GM19193 (cell line): ENCODE measurements around the gene GRXCR2.

Source experiments
- POLR2A ChIP-seq: IDR thresholded peaks from 4 replicates; pipeline ENCODE4 v1.6.1; 2011; ENCODE audit not compliant: insufficient read depth, insufficient read length; ENCODE audit errors: extremely low read depth

Gene GRXCR2, protein sequence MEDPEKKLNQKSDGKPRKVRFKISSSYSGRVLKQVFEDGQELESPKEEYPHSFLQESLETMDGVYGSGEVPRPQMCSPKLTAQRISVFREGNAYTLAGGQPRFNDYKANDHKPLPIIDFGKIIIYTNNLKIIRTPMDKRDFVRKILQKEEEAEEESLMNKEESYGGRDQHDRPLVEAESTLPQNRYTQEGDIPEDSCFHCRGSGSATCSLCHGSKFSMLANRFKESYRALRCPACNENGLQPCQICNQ

DNA sequence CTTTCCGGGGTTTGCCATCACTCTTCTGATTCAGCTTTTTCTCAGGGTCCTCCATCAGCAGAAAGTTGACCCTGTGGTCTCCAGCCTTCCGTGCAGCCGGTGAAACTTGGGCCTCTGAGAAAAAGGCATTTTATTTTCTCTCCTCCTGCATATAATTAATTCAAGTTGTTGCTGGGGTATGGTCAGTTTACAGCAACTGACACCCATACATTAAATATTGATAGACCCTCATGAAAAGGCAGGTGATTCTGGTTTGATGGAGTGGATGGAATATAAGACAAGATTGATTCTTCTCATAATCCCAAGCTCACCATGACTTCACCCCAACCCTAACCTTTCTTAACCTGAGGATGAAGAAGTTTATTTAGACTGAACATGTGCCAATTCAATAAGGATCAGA is at the start of gene GRXCR2:
GRXCR2 (minus strand) TSS at position 101 of the 400 bp plus-strand sequence; CDS start at position 55, 46 bp downstream.
- TF ChIP-seq POLR2A = no peak

DNA sequence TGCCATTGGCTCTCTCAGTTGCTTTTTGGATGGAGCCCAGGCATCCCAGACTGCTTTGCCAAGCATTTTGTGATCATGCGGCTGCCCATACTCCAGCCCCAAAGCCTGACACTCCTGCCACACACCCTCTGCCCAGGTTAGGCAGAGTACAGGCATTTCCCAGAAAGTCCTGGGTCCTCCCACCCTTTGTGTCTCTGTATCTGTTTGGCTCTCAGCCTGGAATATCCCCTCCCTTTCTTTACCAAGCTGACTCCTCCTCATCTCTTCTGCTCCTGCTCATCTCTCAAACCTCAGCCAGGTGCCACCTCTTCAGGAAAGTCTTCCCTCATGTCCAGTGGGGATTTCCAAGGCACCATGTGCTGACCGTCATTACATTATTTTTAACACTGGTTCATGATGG is 49.2 kb upstream of the GRXCR2 start:
- TF ChIP-seq POLR2A = no peak

DNA sequence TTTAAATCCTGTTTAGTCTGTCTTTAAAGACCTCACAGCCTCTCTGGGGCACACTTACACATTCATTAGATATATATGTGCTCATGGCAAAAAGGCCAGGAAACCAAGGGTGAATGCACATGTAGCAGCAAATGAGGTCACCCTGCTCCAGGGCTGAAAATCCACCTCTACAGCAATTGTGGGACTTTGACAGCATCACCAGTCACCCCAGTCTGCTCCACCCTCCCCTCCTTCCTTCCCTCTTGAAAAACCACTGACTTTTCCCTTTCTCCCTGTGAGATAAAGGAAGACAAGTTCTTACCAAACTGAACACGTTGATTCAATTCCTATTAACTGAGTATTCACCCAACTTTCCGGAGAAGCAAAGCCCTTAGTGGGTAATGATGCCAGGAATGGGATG is 48.4 kb upstream of the GRXCR2 start:
- TF ChIP-seq POLR2A = no peak

DNA sequence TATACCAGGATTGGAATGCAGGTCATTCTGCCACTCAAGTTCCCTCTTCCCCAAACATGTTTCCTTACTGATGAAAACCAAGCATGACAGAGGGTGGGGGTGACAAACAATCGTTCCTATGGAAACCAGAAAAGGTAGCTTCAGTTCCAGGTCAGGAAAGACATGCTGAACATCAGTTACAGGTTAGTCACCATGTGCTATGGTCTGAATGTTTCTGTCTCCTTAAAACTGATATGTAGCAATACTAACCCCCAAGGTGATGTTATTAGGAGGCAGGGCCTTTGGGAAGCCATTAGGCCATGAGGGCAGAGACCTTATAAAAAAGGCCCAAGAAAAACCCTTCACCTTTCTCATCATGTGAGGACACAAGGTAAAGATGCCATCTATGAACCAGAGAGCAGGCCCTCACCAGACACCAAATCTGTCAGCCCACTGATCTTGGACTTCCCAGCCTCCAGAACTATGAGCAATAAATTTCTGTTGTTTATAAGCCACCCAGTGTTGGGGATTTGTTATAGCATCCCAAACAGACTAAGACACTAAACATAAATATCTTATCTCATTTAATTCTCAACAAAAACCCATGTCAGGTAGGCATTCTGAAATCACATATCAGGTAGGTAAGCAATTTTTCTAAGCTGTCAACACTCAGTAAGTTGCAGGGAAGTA is 47.9 kb upstream of the GRXCR2 start:
- TF ChIP-seq POLR2A = no peak

DNA sequence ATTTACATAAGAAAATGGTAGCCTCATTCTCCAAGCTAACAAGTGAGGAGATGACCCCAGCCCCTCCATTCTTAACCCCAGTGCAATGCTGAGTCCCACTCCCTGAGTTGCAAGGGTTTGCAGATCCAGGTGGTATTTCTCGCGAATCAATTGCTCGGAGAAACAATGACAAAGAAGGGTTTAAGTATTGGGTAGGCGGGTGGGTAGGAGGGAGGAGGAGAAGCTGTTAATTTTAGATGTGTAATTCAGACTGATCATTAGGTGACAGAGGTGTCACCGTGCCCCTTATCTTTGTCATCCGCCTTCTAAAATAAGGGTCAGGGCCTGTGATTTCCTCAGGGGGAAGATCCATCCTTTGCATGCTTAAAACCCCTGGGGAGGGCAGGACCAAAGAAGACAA is 46.6 kb upstream of the GRXCR2 start:
- TF ChIP-seq POLR2A = no peak

DNA sequence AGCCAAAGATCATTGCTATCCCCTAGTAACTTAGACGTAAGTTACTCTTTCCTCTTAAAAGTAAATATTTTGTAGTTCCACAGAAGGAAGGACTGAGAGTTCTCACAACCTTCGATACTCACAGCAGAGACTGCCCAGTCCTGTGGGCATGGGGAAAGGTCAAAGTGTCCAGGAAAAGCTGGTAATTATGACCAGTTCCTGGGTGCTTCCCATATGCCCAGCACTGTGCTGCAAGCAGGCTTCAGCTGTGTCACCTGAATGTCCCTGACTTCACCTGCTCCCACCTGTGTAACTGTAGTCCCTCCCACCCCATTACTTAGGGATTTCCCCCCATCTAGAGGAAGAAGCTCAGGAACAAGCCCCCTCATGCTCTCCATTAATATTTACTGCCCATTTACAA is 45.6 kb upstream of the GRXCR2 start:
- TF ChIP-seq POLR2A = no peak

DNA sequence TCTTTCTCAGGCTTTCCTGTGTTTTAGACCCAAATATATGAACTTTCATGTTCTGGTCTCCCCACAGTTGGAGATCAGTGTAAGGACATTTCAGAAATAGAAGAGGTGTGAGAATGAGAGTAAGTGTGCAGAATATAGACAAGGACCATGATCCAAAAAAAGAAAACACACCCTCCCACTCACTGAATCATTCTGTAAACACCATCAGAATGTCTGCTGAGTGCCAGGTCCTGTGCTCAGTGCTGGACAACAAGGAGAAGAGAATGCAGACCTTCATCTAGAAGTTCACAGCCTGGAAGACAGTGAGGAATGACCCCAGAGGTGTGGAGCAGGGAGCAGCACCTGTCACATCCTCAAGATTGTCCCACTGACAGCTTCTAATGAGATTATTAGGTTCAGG is 44.5 kb upstream of the GRXCR2 start:
- TF ChIP-seq POLR2A = no peak

DNA sequence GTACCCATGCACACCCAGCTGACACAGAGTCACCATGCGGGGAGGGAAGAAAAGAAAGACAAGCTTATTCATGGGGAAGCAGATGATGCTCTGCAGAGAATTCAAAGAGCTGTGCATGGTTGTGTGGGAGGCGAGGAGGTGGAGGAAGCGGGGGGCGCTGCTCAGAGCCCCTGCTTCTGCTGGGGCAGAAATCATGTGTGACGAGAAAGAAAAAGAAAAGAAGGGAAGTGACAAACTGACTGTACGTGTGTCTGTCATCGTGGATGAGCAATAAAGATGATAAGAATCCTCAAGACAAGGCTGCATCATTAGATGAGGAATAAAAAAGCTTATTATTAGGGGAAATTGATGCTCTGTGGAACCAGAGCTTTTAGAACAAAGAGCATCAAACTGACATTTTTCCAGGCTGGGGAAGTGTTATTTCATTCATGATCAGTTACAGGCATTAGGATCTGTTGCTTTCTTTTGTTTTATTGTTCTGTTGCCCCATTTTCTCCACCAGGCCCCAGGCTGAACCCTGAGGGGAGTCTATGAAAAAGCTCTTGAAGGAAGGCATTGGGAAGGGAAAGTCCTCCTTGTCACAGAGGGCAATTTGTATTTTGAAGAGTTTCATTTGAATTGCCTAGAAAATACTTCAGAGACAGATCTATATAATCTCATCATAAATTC is 43.3 kb upstream of the GRXCR2 start:
- TF ChIP-seq POLR2A = no peak

DNA sequence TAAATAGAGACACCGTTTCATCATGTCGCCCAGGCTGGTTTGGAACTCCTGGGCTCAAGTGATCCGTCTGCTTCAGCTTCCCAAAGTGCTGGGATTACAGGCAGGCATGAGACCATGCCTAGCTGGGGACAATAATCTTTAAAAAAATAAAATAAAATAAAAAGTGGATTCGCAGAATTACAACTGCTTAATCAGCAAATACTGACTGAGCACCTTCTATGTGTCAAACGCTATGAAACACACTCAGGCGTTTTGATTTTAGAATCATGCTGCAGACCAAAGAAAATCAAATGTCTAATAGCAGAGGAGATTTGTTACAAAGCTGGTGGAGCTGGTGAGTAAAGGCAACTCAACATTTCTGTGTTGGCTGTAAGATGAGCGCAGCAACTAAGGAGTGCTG is 40.9 kb upstream of the GRXCR2 start:
- TF ChIP-seq POLR2A = no peak

DNA sequence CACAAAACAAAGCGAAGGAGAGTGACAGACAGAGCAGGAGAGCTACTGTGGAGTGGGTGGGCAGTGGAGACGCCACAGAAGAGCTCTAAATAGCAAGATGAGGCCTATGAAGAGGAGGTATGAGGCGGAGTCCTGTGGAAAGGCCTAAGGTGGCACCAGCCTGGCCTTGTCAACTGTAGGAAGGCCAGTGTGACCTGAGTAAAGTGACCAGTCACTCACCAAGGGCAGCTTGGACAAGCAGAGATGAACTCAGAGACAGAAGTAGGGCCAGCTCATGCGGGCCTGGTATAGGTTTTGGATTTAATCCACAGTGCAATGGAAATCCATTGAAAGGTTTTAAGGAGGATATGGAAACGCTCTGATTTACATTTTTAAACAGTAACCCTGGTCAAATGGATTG is 39.8 kb upstream of the GRXCR2 start:
- no peak for TF ChIP-seq POLR2A

DNA sequence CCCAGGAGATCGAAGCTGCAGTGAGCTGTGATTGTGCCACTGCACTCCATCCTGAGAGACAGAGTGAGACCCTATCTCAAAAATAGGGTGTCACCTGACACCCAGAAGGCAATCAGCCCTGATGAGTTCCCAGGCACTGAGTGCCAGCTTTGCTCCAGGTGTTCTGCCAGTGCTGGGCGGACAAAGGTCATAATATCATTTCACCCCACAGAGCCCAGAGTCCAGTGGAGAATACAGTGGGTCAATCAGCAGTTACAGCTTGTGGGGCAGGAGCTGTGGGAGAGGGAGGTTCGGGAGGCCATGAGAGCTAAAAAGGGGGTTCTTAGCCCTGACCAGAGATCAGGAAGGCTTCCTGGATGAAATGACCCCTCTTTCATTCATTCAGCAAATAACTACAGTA is 39.2 kb upstream of the GRXCR2 start:
- no peak for TF ChIP-seq POLR2A

DNA sequence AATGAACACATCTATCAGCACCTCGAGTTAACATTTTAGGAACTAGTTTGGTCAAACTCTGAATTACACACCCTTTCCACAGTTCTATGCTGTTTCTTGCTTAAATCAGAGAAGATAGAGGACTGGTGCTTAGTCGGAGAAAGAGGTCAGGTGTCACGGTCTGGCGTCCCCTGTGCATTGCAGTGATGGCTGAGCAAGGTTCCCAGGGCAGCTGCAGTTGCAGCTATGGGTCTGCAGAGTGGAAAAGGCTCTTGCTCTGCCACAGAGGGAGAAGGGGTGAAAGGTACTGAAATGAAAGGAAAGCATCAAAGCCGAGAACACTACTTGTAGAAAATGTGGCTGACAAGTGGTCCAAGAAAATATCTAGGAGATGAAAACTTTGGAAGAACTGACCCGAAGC is 38.4 kb upstream of the GRXCR2 start:
- TF ChIP-seq POLR2A = no peak

DNA sequence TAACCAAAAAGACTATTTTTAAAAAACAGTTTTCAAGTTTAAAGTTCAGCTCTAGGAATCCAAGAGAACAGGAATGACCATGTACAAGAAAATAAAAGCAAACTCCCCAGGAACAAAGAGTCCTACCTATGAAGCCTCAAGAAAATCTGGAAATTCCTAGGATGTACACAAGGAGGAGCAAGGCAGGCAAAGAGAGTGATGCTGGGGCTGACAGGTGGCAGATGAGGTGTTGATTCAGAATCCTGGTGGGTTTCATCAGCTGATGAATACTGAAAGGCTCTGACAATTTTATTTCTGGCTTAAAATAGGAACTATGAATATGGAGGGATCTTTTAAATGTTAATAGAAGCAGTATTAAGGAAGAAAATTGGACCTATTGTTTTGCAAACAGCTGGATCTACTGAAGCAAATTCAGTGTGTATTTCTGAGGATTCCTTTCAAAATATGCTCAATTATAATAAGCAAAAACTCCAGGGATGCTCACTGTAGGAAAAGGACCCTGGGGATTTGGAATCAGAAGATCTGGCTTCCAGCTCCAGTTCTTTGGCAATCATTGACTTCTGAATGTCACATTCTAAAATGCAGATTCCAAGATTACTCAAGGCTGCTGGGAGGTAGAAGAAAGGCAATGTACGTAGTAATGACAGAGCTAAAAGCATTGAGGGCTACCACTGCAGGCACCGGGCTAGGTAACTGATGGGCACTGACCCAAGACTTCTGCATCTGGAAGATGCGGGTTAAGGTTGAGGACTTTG is 35.6 kb upstream of the GRXCR2 start:
- no peak for TF ChIP-seq POLR2A

DNA sequence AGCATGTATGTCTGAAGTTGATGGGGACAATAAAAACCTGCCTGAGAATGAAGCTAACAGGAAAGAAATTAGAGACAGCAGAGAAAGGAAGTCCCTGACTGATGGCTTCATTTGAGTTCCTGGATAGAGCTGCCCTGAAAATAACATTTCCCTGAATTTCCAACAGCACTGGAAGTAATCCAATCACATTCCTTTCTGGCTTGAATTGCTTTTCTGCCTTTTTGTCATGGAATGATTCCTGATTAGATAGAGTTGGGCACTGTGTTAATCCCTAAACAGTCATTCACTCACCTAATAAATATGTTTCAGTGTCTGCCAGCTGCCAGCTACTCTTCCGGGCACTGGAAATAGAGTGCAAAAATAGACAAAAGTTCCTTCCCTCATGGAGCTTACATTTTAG is 33.6 kb upstream of the GRXCR2 start:
- TF ChIP-seq POLR2A = no peak

DNA sequence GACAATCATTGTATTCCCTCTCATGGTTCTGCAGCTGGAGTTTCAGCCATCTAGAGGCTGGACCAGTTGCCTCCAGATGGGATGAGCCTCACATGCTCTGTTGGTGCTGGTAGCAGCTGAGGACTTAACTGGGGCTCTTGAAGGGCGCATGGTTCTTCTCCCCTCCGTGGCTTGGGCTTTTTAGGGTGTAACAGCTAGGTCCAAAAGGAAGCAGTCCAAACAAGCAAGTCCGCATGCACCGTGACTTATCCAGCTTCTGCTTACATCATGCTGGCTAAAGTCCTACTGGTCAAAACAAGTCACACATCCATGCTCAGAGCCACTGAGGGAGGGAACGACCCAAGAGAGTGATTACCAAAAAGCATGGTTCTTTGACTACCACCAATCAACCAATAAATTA is 31.9 kb upstream of the GRXCR2 start:
- no peak for TF ChIP-seq POLR2A
